Motor neuron (in vitro differentiated cells): ENCODE data around the gene BAZ1B. TPM values are rescaled to one million over a fixed set of nuclear protein-coding genes. Genes with fewer than 3 reads are reported as not detected.
A peak's percentile ranks its signal among the peaks of the same experiment; 100 is the strongest.
"Not testable (repeated sequence)": the region's sequence is repeated elsewhere in the genome, so short reads cannot be mapped to it uniquely, and the experiment has no call there.

Experiments used
- ATAC-seq, 8 experiments: fragments of 200-7000 bp; cut with Tn5 transposase; replicated peaks in 6 of 8; 2 replicates each; pipeline ENCODE4 v1.8.0; 2021; ENCODE audit warnings: mild to moderate bottlenecking in 8 of 8, moderate library complexity in 8 of 8
- H3K27ac ChIP-seq, 2 donors: fragments of 250-450 bp; sonication (Bioruptor Pico); 2 replicates each; pipeline ENCODE4 v1.9.0; 2021; ENCODE audit warnings: antibody characterized with exemption in 2 of 2, mild to moderate bottlenecking in 2 of 2, moderate library complexity in 1 of 2
- H3K4me1 ChIP-seq, 2 donors: fragments of 250-450 bp; sonication (Bioruptor Pico); replicated peaks in 1 of 2; 2 replicates each; pipeline ENCODE4 v1.6.1; 2021; ENCODE audit warnings: antibody characterized with exemption in 2 of 2, mild to moderate bottlenecking in 2 of 2, moderate library complexity in 1 of 2
- H3K4me3 ChIP-seq, 5 donors: fragments of 250-450 bp; sonication (Bioruptor Pico); 2 replicates each; pipeline ENCODE4 v1.9.0; 2021; ENCODE audit warnings: antibody characterized with exemption in 5 of 5, mild to moderate bottlenecking in 5 of 5, moderate library complexity in 4 of 5
- WGBS, 10 experiments: fragments of 450-650 bp; shearing (Covaris generic); methylation state at CpG; one replicate each; pipeline ENCODE4 v1.0.0; 2022; 5-methylcytosine and 5-hydroxymethylcytosine counted together
- in situ Hi-C, 9 experiments: fragments of 400-800 bp; cut with MboI; loops; one replicate each; pipeline ENCODE4 v1.15.0; 2021; ENCODE audit warnings: low sequenced_read_pairs in 9 of 9, low pct_unique_long_range_greater_than_20kb in 2 of 9; ENCODE audit not compliant: unreplicated experiment in 9 of 9
- total RNA-seq, 8 experiments: library from RNA; unstranded; fragments of 300-600 nt; gene quantifications; 2 replicates each; pipeline versions ENCODE4 v1.2.3 to v1.2.4, GENCODE V29; 2022

Gene BAZ1B
- total RNA-seq, 8 experiments from 2014 or later: 44.7 to 98.2 (median 53.2) TPM

GRCh38 chr7:73512018-73512780 lies 9.9 kb downstream of the BAZ1B start:
- in situ Hi-C loops: no loop called here
- no peaks in the 10 kb centered on the region for H3K4me1 ChIP-seq
- WGBS, 10 experiments: 73 to 100% (median 86%) methylated on average over 1 to 8 of the region's 8 CpGs
- ATAC-seq: peak in 1 of 8 experiments; percentile 47
- H3K4me3 ChIP-seq: no peak overlapping the region
- no peak overlapping the region for H3K27ac ChIP-seq

GRCh38 chr7:73509463-73509862 lies 12.6 kb downstream of the BAZ1B start:
- peak in 4 of 8 experiments; percentile 86 to 99 (median 92) for ATAC-seq
- no peak overlapping the region for H3K27ac ChIP-seq
- in situ Hi-C loops: no loop called here
- H3K4me3 ChIP-seq: no peak overlapping the region
- no peaks in the 10 kb centered on the region for H3K4me1 ChIP-seq
- 10 to 100% (median 90%) methylated on average over 1 to 5 of the region's 5 CpGs; no CpG with 5 or more reads in 1 of the 10 experiments for WGBS, 10 experiments

GRCh38 chr7:73507556-73507955 lies 14.5 kb downstream of the BAZ1B start:
- Histone ChIP-seq H3K27ac (no peak overlapping the region), H3K4me1 (no peaks in the 10 kb centered on the region), H3K4me3 (no peak overlapping the region)
- 40 to 100% (median 86%) methylated on average over 1 to 2 of the region's 2 CpGs; no CpG with 5 or more reads in 2 of the 10 experiments for WGBS, 10 experiments
- in situ Hi-C loops: no loop called here
- ATAC-seq: no peak

DNA sequence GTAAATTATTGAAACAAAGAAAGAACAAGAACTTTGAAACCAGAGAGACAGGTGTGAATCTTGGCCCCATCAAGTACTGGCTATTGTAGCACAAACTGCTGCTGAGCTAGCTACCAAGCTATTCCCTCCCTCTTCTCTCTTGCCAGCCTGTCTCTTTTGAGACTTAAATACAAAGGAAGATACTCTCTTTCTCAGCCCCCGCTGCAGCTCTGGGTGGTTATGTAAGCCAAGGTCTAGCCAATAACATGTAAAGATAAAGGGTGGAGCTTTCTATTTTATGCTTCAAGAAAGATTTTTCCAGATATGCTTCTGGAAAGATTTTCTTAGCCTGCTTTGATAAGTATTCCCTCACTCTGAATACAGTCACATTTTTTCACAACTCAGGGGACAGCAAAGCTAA lies 17.2 kb downstream of the BAZ1B start:
- H3K4me3 ChIP-seq: no peak overlapping the region
- 86 to 100% (median 100%) methylated on average over 1 of the region's 1 CpG; no CpG with 5 or more reads in 2 of the 10 experiments for WGBS, 10 experiments
- H3K4me1 ChIP-seq: no peaks in the 10 kb centered on the region
- in situ Hi-C loops: no loop called here
- no peak overlapping the region for H3K27ac ChIP-seq
- no peak for ATAC-seq

DNA sequence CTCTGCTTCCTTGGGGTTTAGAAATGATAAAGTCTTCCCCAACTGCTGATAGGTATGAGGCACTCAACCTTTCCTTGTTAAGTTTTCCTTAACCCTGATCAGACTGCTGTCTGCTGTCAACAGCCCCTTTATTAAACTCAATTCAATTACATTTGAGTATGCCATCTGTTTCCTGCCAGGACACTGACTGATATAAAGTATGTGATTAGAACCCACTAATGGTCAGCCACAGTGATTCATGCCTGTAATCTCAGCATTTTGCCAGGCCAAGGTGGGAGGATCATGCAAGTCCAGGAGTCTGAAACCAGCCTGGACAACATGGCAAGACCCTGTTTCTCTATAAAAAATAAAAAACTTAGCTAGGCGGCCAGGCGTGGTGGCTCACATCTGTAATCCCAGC lies 18.1 kb downstream of the BAZ1B start:
- WGBS, 10 experiments: 100% methylated on average over 1 of the region's 2 CpGs; no CpG with 5 or more reads in 8 of the 10 experiments
- Histone ChIP-seq H3K27ac (no peak overlapping the region), H3K4me3 (no peak overlapping the region), H3K4me1 (no peaks in the 10 kb centered on the region)
- in situ Hi-C loops: no loop called here
- no peak for ATAC-seq

- in situ Hi-C loops: no loop called here
- 55 to 100% (median 99%) methylated on average over 1 to 5 of the region's 5 CpGs for WGBS, 10 experiments
- Histone ChIP-seq H3K4me1 (no peaks in the 10 kb centered on the region), H3K27ac (no peak overlapping the region), H3K4me3 (no peak overlapping the region)
- no peak for ATAC-seq
These were observed 18.9 kb downstream of the BAZ1B start for GRCh38 chr7:73503229-73503628.

DNA sequence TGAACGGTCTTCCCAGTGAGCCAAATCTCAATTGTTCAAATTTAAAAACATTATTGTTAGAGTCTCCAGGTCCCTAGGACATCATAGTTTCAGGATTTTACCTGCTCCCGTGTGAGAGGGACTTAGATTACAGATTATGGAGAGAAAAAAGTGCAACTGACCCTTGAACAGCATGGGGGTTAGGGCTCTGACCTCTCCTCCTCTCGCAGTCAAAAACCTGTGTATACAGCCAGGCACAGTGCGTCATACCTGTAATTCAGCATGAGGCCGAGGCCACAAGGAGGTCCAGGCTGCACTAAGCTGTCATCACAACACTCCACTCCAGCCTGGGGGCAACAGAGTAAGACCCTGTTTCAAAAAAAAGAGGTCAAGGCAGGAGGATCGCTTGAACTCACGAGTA lies 25.5 kb downstream of the BAZ1B start:
- H3K4me1 ChIP-seq: no peaks in the 10 kb centered on the region
- no peak overlapping the region for H3K27ac ChIP-seq
- in situ Hi-C loops: no loop called here
- no peak for ATAC-seq
- 97 to 100% (median 100%) methylated on average over 1 to 4 of the region's 7 CpGs; no CpG with 5 or more reads in 6 of the 10 experiments for WGBS, 10 experiments
- H3K4me3 ChIP-seq: no peak overlapping the region

- H3K4me1 ChIP-seq, ATAC-seq, H3K4me3 ChIP-seq, in situ Hi-C loops, H3K27ac ChIP-seq: not testable (repeated sequence)
- WGBS, 10 experiments: 83 to 100% (median 98%) methylated on average over 1 to 2 of the region's 2 CpGs
These were observed 26.6 kb downstream of the BAZ1B start for GRCh38 chr7:73495507-73495906.

GRCh38 chr7:73489976-73490375 lies 32.1 kb downstream of the BAZ1B start:
- H3K4me3 ChIP-seq: no peak overlapping the region
- in situ Hi-C loops: no loop called here
- no peak overlapping the region for H3K27ac ChIP-seq
- H3K4me1 ChIP-seq: no peaks in the 10 kb centered on the region
- no peak for ATAC-seq

- ATAC-seq: no peak
- no peaks in the 10 kb centered on the region for H3K4me1 ChIP-seq
- no peak overlapping the region for H3K27ac ChIP-seq
- in situ Hi-C loops: no loop called here
- no peak overlapping the region for H3K4me3 ChIP-seq
- 83 to 100% (median 100%) methylated on average over 1 of the region's 1 CpG; no CpG with 5 or more reads in 4 of the 10 experiments for WGBS, 10 experiments
These were observed 34.6 kb downstream of the BAZ1B start for GRCh38 chr7:73487486-73487885.

DNA sequence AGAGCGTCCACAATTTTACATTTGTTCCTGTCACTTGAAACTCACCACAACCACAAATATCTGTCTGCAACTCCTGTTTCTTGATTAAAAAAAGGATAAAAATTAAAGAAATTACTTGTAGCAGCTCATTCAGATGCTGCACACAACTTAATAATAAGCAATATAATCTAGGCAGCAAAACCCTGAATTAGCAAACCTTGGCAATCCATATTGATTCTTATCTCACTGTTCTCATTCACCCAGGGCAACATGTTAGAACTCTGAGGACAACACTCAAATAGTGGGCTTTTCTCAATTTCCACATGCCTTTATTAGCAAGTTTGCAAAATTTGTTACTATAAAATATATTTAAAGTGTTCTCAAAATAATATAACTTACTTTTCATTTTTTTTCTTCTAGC lies 38.9 kb downstream of the BAZ1B start:
- no peak for ATAC-seq
- in situ Hi-C loops: no loop called here
- Histone ChIP-seq H3K27ac (no peak overlapping the region), H3K4me1 (no peaks in the 10 kb centered on the region), H3K4me3 (no peak overlapping the region)
- WGBS, 10 experiments: 80 to 100% (median 100%) methylated on average over 1 of the region's 1 CpG; no CpG with 5 or more reads in 3 of the 10 experiments

DNA sequence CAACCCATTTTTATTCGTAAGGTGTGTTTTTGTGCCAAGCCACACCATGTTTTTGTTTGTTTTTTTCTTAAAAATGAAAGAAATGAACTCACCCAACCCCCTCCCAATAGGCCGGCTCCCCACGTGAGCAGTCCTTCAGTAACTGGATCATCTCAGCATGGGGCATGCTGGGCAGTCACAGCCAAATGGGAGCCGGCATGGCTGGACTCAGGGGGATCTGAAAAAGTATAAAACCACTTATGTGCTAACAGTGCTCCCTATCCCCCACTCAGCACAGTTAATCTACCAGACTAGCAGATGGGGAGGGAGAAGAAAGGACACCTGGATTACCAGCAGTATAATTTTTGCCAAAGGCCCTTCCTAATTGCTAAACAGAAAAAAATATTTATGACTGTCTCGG lies 39.3 kb downstream of the BAZ1B start:
- WGBS, 10 experiments: 40 to 100% (median 80%) methylated on average over 1 to 5 of the region's 5 CpGs
- H3K27ac ChIP-seq: no peak overlapping the region
- ATAC-seq: no peak

GRCh38 chr7:73481521-73481920 lies 40.6 kb downstream of the BAZ1B start:
- H3K27ac ChIP-seq: not testable (repeated sequence)

More for the DNA sequence above, 39.3 kb downstream of the BAZ1B start:
- no peaks in the 10 kb centered on the region for H3K4me1 ChIP-seq
- in situ Hi-C loops: no loop called here
- no peak overlapping the region for H3K4me3 ChIP-seq

DNA sequence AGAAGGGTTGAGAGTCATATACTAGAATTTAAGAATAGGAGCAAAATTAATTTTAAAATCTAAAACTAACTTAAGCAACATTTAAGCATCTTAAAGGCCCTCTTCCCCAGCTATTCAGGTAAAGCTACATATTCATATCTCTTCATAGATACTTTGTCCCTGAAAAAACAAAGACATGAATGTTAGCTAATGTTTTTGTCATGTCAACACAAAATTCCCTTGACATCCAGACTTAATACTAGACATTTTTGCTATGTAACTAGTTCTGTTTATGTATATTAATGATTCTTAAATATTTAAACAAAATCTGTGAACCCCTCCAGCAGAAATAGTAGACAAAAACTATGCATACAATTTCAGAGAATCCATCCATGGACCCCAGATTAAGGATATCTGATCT lies 43.5 kb downstream of the BAZ1B start:
- no peak for ATAC-seq
- in situ Hi-C loops: no loop called here
- Histone ChIP-seq H3K27ac (no peak overlapping the region), H3K4me3 (no peak overlapping the region), H3K4me1 (no peaks in the 10 kb centered on the region)

More at GRCh38 chr7:73481521-73481920, 40.6 kb downstream of the BAZ1B start:
- ATAC-seq, H3K4me1 ChIP-seq, H3K4me3 ChIP-seq, in situ Hi-C loops: not testable (repeated sequence)
- 80 to 100% (median 92%) methylated on average over 1 to 11 of the region's 12 CpGs for WGBS, 10 experiments
